Nephron progenitor cell (in vitro differentiated cells): ENCODE results near the gene KIF26B.
A peak's percentile ranks its signal among the peaks of the same experiment; 100 is the strongest.

Experiments
- DNase-seq: peaks from one replicate; pipeline ENCODE4 v3.0.0; 2021
- H3K27ac Mint-ChIP-seq: 2 replicates; pipeline ENCODE4 v1.8.0; 2021; ENCODE audit warnings: mild to moderate bottlenecking, moderate library complexity, mixed read lengths
- H3K27me3 Mint-ChIP-seq: 2 replicates; pipeline ENCODE4 v1.8.0; 2021; ENCODE audit warnings: mild to moderate bottlenecking, low read depth, mixed read lengths; ENCODE audit not compliant: poor library complexity
- H3K36me3 Mint-ChIP-seq: 2 replicates; pipeline ENCODE4 v1.8.0; 2021; ENCODE audit warnings: low read depth, mixed read lengths
- H3K4me1 Mint-ChIP-seq: 2 replicates; pipeline ENCODE4 v1.8.0; 2021; ENCODE audit warnings: mixed read lengths
- H3K4me3 Mint-ChIP-seq: 2 replicates; pipeline ENCODE4 v1.8.0; 2021; ENCODE audit warnings: mild to moderate bottlenecking, moderate library complexity, mixed read lengths
- H3K9me3 Mint-ChIP-seq: 2 replicates; pipeline ENCODE4 v1.8.0; 2021; ENCODE audit warnings: mild to moderate bottlenecking, moderate library complexity, mixed read lengths
- TF ChIP-seq, protein P1 (sequence below): fragments of 200-600 bp; sonication (generic); IDR thresholded peaks from 2 replicates; pipeline ENCODE4 v1.5.0; 2021; ENCODE audit warnings: antibody characterized with exemption

Gene KIF26B

GRCh38 chr1:245444945-245445344 lies 290.2 kb downstream of the KIF26B start:
- no peaks in the 10 kb centered on the region for H3K27me3 Mint-ChIP-seq
- peak overlapping the region; percentile 61 for H3K27ac Mint-ChIP-seq
- DNase-seq = no peak
- H3K4me1 Mint-ChIP-seq = peaks cover 57% of the 10 kb centered on the region
- H3K4me3 Mint-ChIP-seq = no peak overlapping the region
- H3K9me3 Mint-ChIP-seq = peaks cover 30% of the 10 kb centered on the region
- H3K36me3 Mint-ChIP-seq = peaks cover 45% of the 10 kb centered on the region
- TF ChIP-seq, protein P1, sequence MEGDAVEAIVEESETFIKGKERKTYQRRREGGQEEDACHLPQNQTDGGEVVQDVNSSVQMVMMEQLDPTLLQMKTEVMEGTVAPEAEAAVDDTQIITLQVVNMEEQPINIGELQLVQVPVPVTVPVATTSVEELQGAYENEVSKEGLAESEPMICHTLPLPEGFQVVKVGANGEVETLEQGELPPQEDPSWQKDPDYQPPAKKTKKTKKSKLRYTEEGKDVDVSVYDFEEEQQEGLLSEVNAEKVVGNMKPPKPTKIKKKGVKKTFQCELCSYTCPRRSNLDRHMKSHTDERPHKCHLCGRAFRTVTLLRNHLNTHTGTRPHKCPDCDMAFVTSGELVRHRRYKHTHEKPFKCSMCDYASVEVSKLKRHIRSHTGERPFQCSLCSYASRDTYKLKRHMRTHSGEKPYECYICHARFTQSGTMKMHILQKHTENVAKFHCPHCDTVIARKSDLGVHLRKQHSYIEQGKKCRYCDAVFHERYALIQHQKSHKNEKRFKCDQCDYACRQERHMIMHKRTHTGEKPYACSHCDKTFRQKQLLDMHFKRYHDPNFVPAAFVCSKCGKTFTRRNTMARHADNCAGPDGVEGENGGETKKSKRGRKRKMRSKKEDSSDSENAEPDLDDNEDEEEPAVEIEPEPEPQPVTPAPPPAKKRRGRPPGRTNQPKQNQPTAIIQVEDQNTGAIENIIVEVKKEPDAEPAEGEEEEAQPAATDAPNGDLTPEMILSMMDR = no peak

GRCh38 chr1:245448531-245448930 lies 293.7 kb downstream of the KIF26B start:
- H3K4me3 Mint-ChIP-seq = no peak overlapping the region
- H3K36me3 Mint-ChIP-seq = peaks cover 61% of the 10 kb centered on the region
- H3K9me3 Mint-ChIP-seq = peaks cover 50% of the 10 kb centered on the region
- peaks cover 34% of the 10 kb centered on the region for H3K4me1 Mint-ChIP-seq
- H3K27me3 Mint-ChIP-seq = no peaks in the 10 kb centered on the region
- H3K27ac Mint-ChIP-seq = peak overlapping the region; percentile 76
- TF ChIP-seq, protein P1 = no peak
- DNase-seq = no peak

- Mint-ChIP-seq H3K4me1 (peaks cover 37% of the 10 kb centered on the region), H3K4me3 (no peak overlapping the region), H3K27ac (peak overlapping the region; percentile 76), H3K27me3 (no peaks in the 10 kb centered on the region), H3K9me3 (peaks cover 50% of the 10 kb centered on the region), H3K36me3 (peaks cover 59% of the 10 kb centered on the region)
- no peak for DNase-seq
- TF ChIP-seq, protein P1 = no peak
Observed at GRCh38 chr1:245448975-245449431, 294.2 kb downstream of the KIF26B start.

DNA sequence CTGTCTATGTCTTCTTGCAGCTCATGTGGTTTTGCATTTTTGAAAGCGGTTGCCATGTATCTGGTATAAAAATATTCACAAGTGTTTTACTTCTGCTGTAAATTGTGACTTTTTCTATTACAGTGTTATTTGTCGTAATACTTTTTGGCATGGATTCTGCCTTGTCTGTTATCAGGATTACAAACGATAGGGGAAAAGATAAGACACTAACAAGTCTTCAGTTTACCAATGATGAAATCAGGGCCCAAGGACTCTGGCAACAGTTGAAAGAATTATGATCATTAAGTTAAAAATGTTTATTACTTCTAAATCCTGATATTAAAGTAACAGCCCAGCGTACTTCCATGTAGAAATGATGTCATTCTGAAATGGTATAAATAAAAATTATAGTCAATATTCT lies 298.8 kb downstream of the KIF26B start:
- DNase-seq = no peak

GRCh38 chr1:245454051-245454450 lies 299.3 kb downstream of the KIF26B start:
- no peak overlapping the region for H3K4me3 Mint-ChIP-seq
- H3K27me3 Mint-ChIP-seq = no peaks in the 10 kb centered on the region
- H3K4me1 Mint-ChIP-seq = peaks cover 41% of the 10 kb centered on the region
- peak overlapping the region; percentile 95 for H3K27ac Mint-ChIP-seq
- peaks cover 27% of the 10 kb centered on the region for H3K9me3 Mint-ChIP-seq
- TF ChIP-seq, protein P1 = no peak
- H3K36me3 Mint-ChIP-seq = peaks cover 29% of the 10 kb centered on the region
- no peak for DNase-seq

More for the DNA sequence above, 298.8 kb downstream of the KIF26B start:
- peaks cover 27% of the 10 kb centered on the region for H3K9me3 Mint-ChIP-seq
- H3K27me3 Mint-ChIP-seq = no peaks in the 10 kb centered on the region
- no peak overlapping the region for H3K27ac Mint-ChIP-seq
- peaks cover 29% of the 10 kb centered on the region for H3K36me3 Mint-ChIP-seq
- no peak overlapping the region for H3K4me3 Mint-ChIP-seq
- peaks cover 46% of the 10 kb centered on the region for H3K4me1 Mint-ChIP-seq
- TF ChIP-seq, protein P1 = no peak

DNA sequence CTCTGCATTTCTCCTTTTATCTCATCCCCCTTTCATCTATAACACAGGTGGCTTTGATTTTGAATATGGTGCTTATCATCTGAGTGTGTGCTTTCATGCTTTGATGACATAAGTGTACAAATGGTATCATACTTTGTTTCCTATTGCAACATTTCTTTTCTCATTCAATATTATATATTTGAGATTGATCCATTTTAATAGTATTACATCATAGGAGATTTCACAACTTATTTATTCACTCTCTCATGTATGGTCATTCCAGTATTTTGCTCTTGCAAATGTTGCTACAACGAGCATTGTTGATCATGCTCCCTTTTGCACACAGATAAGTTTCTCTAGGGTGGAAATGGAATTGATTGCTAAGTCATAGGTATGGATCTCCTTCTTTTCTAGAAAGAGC lies 302.8 kb downstream of the KIF26B start:
- Mint-ChIP-seq H3K4me1 (peaks cover 34% of the 10 kb centered on the region), H3K4me3 (no peak overlapping the region)
- DNase-seq = no peak

More for the DNA sequence above, 302.8 kb downstream of the KIF26B start:
- H3K27me3 Mint-ChIP-seq = peaks cover 1% of the 10 kb centered on the region
- peaks cover 8% of the 10 kb centered on the region for H3K9me3 Mint-ChIP-seq
- TF ChIP-seq, protein P1 = no peak
- H3K27ac Mint-ChIP-seq = no peak overlapping the region
- H3K36me3 Mint-ChIP-seq = peaks cover 11% of the 10 kb centered on the region
